GM12878 (cell line): ENCODE results near the gene CIAO2B. TPM values are rescaled to one million over a fixed set of nuclear protein-coding genes. Genes with fewer than 3 reads are reported as not detected.

ENCODE experiments used
- ATAC-seq: fragments of 200-7000 bp; cut with Tn5 transposase; 3 replicates; pipeline ENCODE4 v1.9.1; 2020; ENCODE audit warnings: mild to moderate bottlenecking, moderate library complexity
- BruUV-seq: library from RNA; stranded (reverse); fragments of 400-500 nt; replicated peaks from 2 replicates; lab custom pipeline; 2021; lab: Mats Ljungman, UMichigan
- CTCF ChIA-PET: fragments of 300-600 bp; sonication (Branson Sonifier 250); formaldehyde crosslinking; extraction: SDS; loops from one replicate; lab custom pipeline; 2021; ENCODE audit warnings: inconsistent platforms; lab: Yijun Ruan, JAX
- POLR2A ChIA-PET: fragments of 350-600 bp; formaldehyde crosslinking; extraction: SDS; loops from one replicate; lab custom pipeline; 2021; ENCODE audit warnings: inconsistent platforms; lab: Charles Lee
- RAD21 ChIA-PET: fragments of 300-600 bp; sonication (Branson Sonifier 250); formaldehyde crosslinking; loops from one replicate; lab custom pipeline; 2023; ENCODE audit warnings: antibody characterized with exemption; ENCODE audit not compliant: unreplicated experiment; lab: Charles Lee
- SMC1A ChIA-PET: fragments of 300-600 bp; sonication (Branson Sonifier 250); formaldehyde crosslinking; loops from one replicate; lab custom pipeline; 2023; ENCODE audit not compliant: unreplicated experiment, uncharacterized antibody; lab: Charles Lee
- DNase-seq: peaks from one replicate; pipeline ENCODE4 v3.0.0-alpha.2; 2011; ENCODE audit warnings: low read depth, low spot score
- FAIRE-seq: peaks from 3 replicates; lab custom pipeline; 2011; peaks lifted over from hg19 to GRCh38; lab: Jason Lieb, UNC
- H2AFZ ChIP-seq: 2 replicates; pipeline ENCODE4 v1.6.0; 2011; ENCODE audit warnings: low read depth, low read length, control low read depth; ENCODE audit not compliant: control insufficient read depth
- H3K27ac ChIP-seq: 2 replicates; pipeline ENCODE4 v1.5.1; 2011; ENCODE audit warnings: control low read depth; ENCODE audit not compliant: control insufficient read depth, insufficient read depth
- H3K27me3 ChIP-seq, 2 experiments: replicated peaks in 1 of 2; 2 replicates each; pipeline versions ENCODE4 v1.6.0 to v1.6.1; 2011; ENCODE audit warnings: low read length in 1 of 2; ENCODE audit not compliant: control insufficient read depth in 2 of 2, insufficient read depth in 2 of 2
- H3K36me3 ChIP-seq, 2 experiments: 2 replicates each; pipeline ENCODE4 v1.5.1; 2011; ENCODE audit warnings: low read length in 1 of 2; ENCODE audit not compliant: control insufficient read depth in 2 of 2, insufficient read depth in 2 of 2
- H3K4me1 ChIP-seq: 2 replicates; pipeline ENCODE4 v1.6.1; 2011; ENCODE audit warnings: mild to moderate bottlenecking, low read length, moderate library complexity, mixed read lengths; ENCODE audit not compliant: control insufficient read depth, insufficient read depth
- H3K4me2 ChIP-seq: 2 replicates; pipeline ENCODE4 v1.6.0; 2011; ENCODE audit warnings: control low read depth; ENCODE audit not compliant: control insufficient read depth, insufficient read depth
- H3K4me3 ChIP-seq: fragments of 200-600 bp; sonication (generic); 2 replicates; pipeline ENCODE4 v1.5.1; 2016
- H3K79me2 ChIP-seq: 2 replicates; pipeline ENCODE4 v1.6.0; 2011; ENCODE audit warnings: low read length; ENCODE audit not compliant: control insufficient read depth, insufficient read depth
- H3K9ac ChIP-seq: 2 replicates; pipeline ENCODE4 v1.8.0; 2011; ENCODE audit warnings: low read length, control low read depth, mixed read lengths; ENCODE audit not compliant: control insufficient read depth, insufficient read depth
- H3K9me3 ChIP-seq: replicated peaks from 3 replicates; pipeline ENCODE4 v1.5.1; 2011; ENCODE audit warnings: mild to moderate bottlenecking, low read length; ENCODE audit not compliant: control insufficient read depth, insufficient read depth
- H4K20me1 ChIP-seq: 2 replicates; pipeline ENCODE4 v1.6.0; 2011; ENCODE audit not compliant: control insufficient read depth, insufficient read depth
- CHD4 ChIP-seq: fragments of 200-600 bp; sonication (generic); IDR thresholded peaks from 2 replicates; pipeline ENCODE4 v1.6.1; 2016; ENCODE audit warnings: mild to moderate bottlenecking
- E2F8 ChIP-seq: fragments of 450-650 bp; IDR thresholded peaks from 2 replicates; pipeline ENCODE4 v1.6.1; 2018; ENCODE audit warnings: mild to moderate bottlenecking, low read depth, moderate library complexity; ENCODE audit not compliant: partially characterized antibody
- EP300 ChIP-seq, 2 experiments: fragments of 150-350 bp in 1 of 2; IDR thresholded peaks; 2 replicates each; pipeline ENCODE4 v1.6.1; 2011 to 2012; ENCODE audit warnings: low read depth in 2 of 2, low read length in 2 of 2, borderline replicate concordance in 1 of 2, improper control_type of control experiment in 1 of 2, inconsistent platforms in 1 of 2; ENCODE audit not compliant: control insufficient read depth in 1 of 2
- HDAC2 ChIP-seq: fragments of 200-600 bp; sonication (generic); IDR thresholded peaks from 2 replicates; pipeline ENCODE4 v1.6.1; 2017
- HDAC6 ChIP-seq: fragments of 200-600 bp; sonication (generic); IDR thresholded peaks from one replicate; pipeline ENCODE4 v1.8.0; 2017; ENCODE audit warnings: antibody characterized with exemption; ENCODE audit not compliant: unreplicated experiment
- JUND ChIP-seq: IDR thresholded peaks from 2 replicates; pipeline ENCODE4 v1.6.1; 2012; ENCODE audit warnings: low read depth, mild to moderate bottlenecking, low read length, improper control_type of control experiment, moderate library complexity
- PBX3 ChIP-seq: IDR thresholded peaks from 2 replicates; pipeline ENCODE4 v1.6.1; 2011; ENCODE audit warnings: mild to moderate bottlenecking, low read depth, low read length, moderate library complexity; ENCODE audit not compliant: insufficient replicate concordance
- SKIL ChIP-seq: fragments of 450-650 bp; IDR thresholded peaks from 2 replicates; pipeline ENCODE4 v1.6.1; 2017; ENCODE audit warnings: mild to moderate bottlenecking, low read depth, inconsistent platforms; ENCODE audit not compliant: poor library complexity, severe bottlenecking
- SUZ12 ChIP-seq: fragments of 200-600 bp; sonication (generic); IDR thresholded peaks from one replicate; pipeline ENCODE4 v1.6.1; 2018; ENCODE audit warnings: antibody characterized with exemption, mild to moderate bottlenecking; ENCODE audit not compliant: unreplicated experiment
- ZNF687 ChIP-seq: fragments of 450-650 bp; IDR thresholded peaks from 2 replicates; pipeline ENCODE4 v1.6.1; 2017; ENCODE audit warnings: mild to moderate bottlenecking, moderate library complexity
- ZSCAN29 ChIP-seq: fragments of 450-650 bp; IDR thresholded peaks from 2 replicates; pipeline ENCODE4 v1.6.1; 2017; ENCODE audit warnings: mild to moderate bottlenecking, moderate library complexity
- ZZZ3 ChIP-seq: IDR thresholded peaks from 2 replicates; pipeline ENCODE4 v1.6.1; 2011; ENCODE audit warnings: low read depth; ENCODE audit not compliant: control insufficient read depth, insufficient read length
- WGBS: methylation state at CpG from one replicate; pipeline ENCODE4 v1.1.6; 2016; ENCODE audit warnings: low lambda C conversion rate; ENCODE audit not compliant: insufficient replicate concordance, insufficient coverage; ENCODE audit errors: missing lambda C conversion rate; 5-methylcytosine and 5-hydroxymethylcytosine counted together
- in situ Hi-C: fragments of 300-500 bp; cut with MboI; formaldehyde crosslinking; loops from 9 replicates; pipeline ENCODE4 v1.14.3; 2018; ENCODE audit warnings: mixed read lengths
- intact Hi-C: fragments of 100-400 bp; cut with micrococcal nuclease; formaldehyde crosslinking; loops from one replicate; pipeline ENCODE4 v1.14.2; 2022; ENCODE audit not compliant: unreplicated experiment
- polyA plus RNA-seq, 11 experiments: library from polyadenylated mRNA; depleted of rRNA in 4 of 11; unstranded in 6 of 11; stranded (reverse) in 5 of 11; fragments of >200 nt; fragmentation: Nextera tagmentation in 4 of 11; fragmentation: Illumina TruSeq in 1 of 11; extraction: Ambion mirVana in 4 of 11; extraction: Trizol in 1 of 11; gene quantifications; 1 replicate in 1 of 11; 2 replicates in 10 of 11; pipeline versions ENCODE4 v1.2.1 to v1.2.3, GENCODE V29; 2011 to 2016; ENCODE audit warnings: inconsistent platforms in 2 of 11, missing spikeins in 2 of 11, low read depth in 1 of 11
- total RNA-seq, 4 experiments: library from RNA; depleted of rRNA in 3 of 4; stranded (reverse); fragments of >200 nt in 3 of 4; fragmentation: Illumina TruSeq in 1 of 4; extraction: Trizol in 1 of 4; gene quantifications; 2 replicates each; pipeline versions ENCODE4 v1.2.1 to v1.2.3, GENCODE V29; 2013 to 2021

Gene CIAO2B
- total and polyA plus RNA-seq, 10 of the 15 experiments (the other 5 are each of a cell fraction or from before 2014, with no cell fraction given) = 76.4 to 241 (median 138) TPM

- Histone ChIP-seq H3K4me3 (no peak overlapping the region), H3K4me2 (no peak overlapping the region)
- CTCF ChIA-PET = interaction anchor here (0.6 to 1.5 kb wide), 2 partner anchors 32 to 301 kb away, joined by 3 read pairs; partner anchors contain the start of gene CDH16
- TF ChIP-seq ZNF687 (no peak), SUZ12 (no peak), ZZZ3 (no peak), SKIL (no peak), ZSCAN29 (no peak), HDAC6 (no peak), PBX3 (no peak), CHD4 (no peak), E2F8 (no peak), EP300 (IDR thresholded peaks at IDR 0.05; ENCODE audit: borderline replicate concordance in 1 of 2, control insufficient read depth in 1 of 2, low read depth in 2 of 2, low read length in 2 of 2) (no peak), JUND (no peak), HDAC2 (no peak)
Measured at GRCh38 chr16:66886914-66887313, 47.3 kb downstream of the CIAO2B start.

More at GRCh38 chr16:66886914-66887313, 47.3 kb downstream of the CIAO2B start:
- Histone ChIP-seq H3K27me3 (no peaks in the 10 kb centered on the region), H3K79me2 (no peaks in the 10 kb centered on the region; the same call in 1 of the 2 replicates), H3K36me3 (peaks cover 3 to 5% of the 10 kb centered on the region in 2 experiments), H3K9me3 (no peaks in the 10 kb centered on the region), H3K9ac (no peak overlapping the region), H3K27ac (no peak overlapping the region), H4K20me1 (no peaks in the 10 kb centered on the region), H2AFZ (no peak overlapping the region), H3K4me1 (no peaks in the 10 kb centered on the region; the same call in 1 of the 2 replicates)
- 81% methylated on average over 3 of the region's 3 CpGs for WGBS
- in situ Hi-C loops = no loop called here
- SMC1A ChIA-PET = no interaction called here
- no peak for DNase-seq
- no peak for ATAC-seq
- intact Hi-C loops = no loop called here
- POLR2A ChIA-PET = interaction anchor here (0.6 kb wide), 1 partner anchor 139 kb away, joined by 3 read pairs; no protein-coding TSS in a partner anchor
- no peak for FAIRE-seq
- BruUV-seq = no TSS peak
- RAD21 ChIA-PET = no interaction called here
